GM21447 (cell line): ENCODE measurements around the gene AKAP10.
"Not testable (repeated sequence)": the region's sequence is repeated elsewhere in the genome, so short reads cannot be mapped to it uniquely, and the experiment has no call there.

ENCODE experiments used
- ATAC-seq: cut with Tn5 transposase; IDR thresholded peaks from one replicate; pipeline ENCODE4 v1.9.1; 2021; ENCODE audit not compliant: unreplicated experiment

Gene AKAP10

GRCh38 chr17:19933628-19934027 is 44.0 kb downstream of the AKAP10 start:
- ATAC-seq, result no peak

DNA sequence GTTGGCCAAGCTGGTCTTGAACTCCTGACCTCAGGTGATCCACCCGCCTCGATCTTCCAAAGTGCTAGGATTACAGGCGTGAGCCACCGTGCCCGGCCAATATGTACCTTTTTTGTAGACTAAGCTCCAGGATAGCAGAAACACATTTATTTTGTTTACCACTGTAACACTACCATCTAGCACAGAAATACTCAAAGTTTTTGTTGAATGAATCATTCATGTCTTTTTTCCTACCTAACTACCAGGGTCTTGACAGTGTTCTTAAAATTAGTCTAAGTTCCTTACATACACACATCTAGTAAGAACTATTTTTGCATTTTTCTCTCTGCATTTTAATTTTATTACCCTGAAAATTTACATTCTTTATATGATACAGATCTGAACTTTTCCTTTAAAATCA is 44.4 kb downstream of the AKAP10 start:
- ATAC-seq, result no peak

DNA sequence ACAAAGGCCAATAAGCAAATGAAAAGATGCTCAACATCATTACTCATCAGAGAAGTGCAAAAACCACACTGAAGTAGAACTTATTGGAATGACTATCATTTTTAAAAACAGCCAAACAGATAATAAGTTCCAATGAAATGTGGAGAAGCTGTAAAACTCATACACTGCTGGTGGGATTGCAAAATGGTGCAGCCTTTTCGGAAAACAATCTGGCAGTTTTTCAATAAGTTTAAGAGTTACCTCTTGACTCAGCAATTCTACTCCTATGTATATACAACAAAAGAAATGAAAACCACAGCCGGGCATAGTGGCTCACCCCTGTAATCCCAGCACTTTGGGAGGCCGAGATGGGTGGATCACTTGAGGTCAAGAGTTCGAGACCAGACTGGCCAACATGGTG is 49.3 kb downstream of the AKAP10 start:
- no peak for ATAC-seq

GRCh38 chr17:19915245-19915978 is 62.2 kb downstream of the AKAP10 start:
- ATAC-seq, result no peak

DNA sequence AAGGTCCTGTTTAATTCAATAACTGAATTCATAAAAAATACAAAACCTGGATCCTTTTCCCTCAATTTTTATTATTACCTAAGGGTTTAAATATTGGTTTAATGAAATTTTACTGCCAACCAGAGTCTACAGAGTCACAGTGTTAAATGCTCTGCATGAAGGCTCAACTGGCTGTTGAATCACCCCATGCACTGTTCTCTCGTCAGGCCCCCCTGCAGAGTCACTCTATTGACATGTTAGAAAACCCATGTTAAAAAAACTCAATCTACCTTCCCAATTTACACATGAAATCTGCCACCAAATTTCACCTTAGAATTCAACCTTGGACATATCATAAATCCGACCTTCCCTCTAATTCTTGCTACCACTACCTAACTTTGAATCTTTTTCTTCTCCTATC is 66.6 kb downstream of the AKAP10 start:
- no peak for ATAC-seq

DNA sequence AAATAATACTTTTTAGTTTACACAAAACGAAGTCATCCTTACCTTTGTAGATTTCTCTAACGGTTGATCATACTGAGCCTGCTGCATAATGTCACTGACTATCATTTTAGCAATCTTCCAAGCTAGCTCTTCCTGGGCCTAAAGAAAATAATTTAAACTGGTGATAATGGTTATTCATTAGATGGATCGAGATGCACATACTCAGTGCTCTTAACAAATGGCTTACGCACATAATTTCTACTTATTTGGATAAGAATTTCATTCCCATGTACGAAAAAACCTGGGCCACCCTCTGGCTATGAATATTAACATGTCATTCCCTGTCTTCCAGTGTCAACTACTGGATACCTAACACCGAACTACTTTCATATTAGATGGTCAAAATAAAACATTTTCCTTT is 68.5 kb downstream of the AKAP10 start:
- ATAC-seq, result no peak

GRCh38 chr17:19905502-19905901 is 72.1 kb downstream of the AKAP10 start:
- ATAC-seq, result no peak

DNA sequence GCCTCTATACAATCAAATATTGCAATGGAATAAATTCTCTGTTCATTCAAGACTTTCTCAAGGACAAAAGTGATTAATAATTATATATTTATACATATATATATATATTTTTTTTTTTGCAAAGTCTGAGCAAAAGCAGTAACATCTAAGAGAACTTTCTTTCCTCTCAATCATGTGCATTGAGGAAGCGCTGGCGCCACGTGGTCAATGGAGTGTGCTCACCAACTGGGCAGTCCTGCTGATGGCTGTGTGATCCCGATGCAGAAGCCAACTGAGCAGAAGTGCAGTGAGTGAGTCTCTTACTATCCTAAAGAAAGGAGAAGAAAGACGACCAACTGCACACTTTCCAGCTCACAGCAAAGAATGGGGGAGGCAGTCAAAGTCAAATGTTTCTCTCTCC is 72.7 kb downstream of the AKAP10 start:
- no peak for ATAC-seq

DNA sequence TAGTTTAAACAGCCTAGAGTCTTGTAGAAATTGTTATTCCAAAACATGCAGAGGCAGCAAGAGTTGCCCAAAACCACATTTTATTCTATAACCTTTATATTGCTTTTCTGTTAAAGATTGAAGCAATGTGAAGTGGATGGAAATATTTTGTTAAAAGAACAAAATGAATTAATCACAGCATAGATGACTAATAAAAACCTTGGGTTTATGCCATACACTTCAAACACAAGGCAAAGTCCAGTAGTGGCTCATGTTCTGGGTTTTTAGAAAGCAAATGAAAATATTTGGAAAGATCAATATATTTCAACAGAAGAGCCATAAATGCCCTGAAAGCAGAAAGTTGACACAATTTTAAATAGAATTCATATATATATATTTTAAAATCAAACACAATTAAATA is 73.2 kb downstream of the AKAP10 start:
- no peak for ATAC-seq

DNA sequence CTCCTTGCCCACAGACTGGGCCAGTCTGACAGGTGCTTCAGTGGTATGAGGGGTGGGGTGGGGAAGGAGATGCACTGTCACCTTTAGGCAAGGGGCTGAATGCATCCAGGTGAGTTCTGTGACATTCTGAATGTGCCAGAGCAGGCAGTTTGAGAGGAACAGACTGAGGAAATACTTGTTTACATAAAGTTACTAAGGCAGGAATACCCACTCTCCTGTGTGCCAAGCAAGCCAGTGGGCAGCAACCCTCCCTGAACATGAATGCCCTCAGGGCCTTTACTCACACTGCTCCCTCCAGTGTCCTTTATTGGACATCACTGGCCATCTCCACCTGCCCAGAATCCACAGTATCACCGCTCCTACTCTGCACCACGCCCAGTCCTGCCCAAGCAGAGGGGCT is 76.8 kb downstream of the AKAP10 start:
- ATAC-seq, result no peak

- no peak for ATAC-seq
Observed at GRCh38 chr17:19897903-19898302, 79.7 kb downstream of the AKAP10 start.

DNA sequence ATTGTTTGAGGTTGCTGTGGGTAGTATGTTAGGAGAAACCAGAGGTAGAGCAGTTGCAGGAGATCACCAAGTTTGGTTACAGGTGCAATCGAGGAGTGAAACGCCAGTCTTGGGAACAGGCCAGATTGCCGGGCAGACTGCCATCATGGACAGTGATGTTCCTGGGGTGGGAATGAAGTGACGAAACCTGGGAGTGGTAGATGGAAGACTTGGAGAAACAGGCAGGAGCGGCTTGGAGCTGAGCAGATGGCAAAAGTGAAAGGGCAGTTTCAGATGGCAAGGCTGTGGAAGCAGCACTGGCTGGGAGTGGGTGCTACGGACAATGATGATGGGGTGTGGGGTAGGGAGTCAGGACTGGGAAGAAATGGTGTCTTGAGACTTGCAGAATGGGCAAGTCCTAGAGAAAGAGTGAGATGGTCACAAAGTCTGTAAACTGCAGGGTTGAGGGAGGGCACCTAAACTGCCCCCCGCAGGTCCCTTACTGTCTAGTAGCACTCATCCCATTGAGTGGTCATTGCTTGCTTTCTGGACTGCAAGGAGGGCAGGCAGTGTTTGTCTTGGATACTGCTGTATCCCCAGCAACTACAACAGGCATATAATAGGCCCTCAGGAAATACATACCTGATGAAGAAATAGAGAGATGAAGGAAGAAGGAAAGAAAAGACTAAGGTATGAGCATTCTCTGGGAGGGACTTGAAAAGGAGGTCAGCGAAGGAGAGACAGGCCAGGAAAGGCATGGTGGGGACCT is 80.4 kb downstream of the AKAP10 start:
- no peak for ATAC-seq

GRCh38 chr17:19896679-19897078 is 80.9 kb downstream of the AKAP10 start:
- no peak for ATAC-seq

GRCh38 chr17:19890554-19890953 is 87.1 kb downstream of the AKAP10 start:
- ATAC-seq, result not testable (repeated sequence)

- not testable (repeated sequence) for ATAC-seq
Observed at GRCh38 chr17:19890001-19890400, 87.6 kb downstream of the AKAP10 start.

GRCh38 chr17:19886116-19886515 is 91.5 kb downstream of the AKAP10 start:
- ATAC-seq, result no peak

DNA sequence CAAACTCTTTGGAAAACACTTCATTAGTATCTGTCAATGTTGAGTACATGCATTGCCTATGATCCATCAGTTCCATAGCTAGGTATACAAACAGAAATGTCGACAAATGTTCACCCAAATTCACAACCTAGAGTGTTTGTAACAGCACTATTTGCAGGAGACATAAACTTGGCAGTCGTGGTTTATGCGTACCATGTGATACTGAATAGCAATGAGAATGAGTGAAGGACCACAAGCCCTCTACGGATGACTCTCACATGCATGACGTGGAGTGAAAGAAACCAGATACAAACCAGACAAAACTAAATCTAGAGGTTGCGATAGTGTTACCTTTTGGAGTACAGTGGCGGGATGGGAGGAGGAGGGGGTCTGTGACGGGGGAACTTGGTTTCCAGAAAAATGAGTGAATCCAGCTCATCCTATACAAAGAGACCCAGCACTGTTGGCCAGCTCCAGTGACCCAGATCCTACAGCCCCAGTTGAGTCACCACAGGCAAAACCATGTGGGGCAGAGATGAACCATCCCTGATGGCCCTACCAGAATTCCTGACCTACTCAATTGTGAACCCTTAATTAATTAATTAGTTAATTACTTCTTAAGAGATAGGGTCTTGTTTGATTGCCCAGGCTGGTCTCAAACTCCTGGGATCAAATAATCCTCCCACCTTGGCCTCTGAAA is 94.0 kb downstream of the AKAP10 start:
- ATAC-seq, result no peak

GRCh38 chr17:19880393-19880792 is 97.2 kb downstream of the AKAP10 start:
- no peak for ATAC-seq

DNA sequence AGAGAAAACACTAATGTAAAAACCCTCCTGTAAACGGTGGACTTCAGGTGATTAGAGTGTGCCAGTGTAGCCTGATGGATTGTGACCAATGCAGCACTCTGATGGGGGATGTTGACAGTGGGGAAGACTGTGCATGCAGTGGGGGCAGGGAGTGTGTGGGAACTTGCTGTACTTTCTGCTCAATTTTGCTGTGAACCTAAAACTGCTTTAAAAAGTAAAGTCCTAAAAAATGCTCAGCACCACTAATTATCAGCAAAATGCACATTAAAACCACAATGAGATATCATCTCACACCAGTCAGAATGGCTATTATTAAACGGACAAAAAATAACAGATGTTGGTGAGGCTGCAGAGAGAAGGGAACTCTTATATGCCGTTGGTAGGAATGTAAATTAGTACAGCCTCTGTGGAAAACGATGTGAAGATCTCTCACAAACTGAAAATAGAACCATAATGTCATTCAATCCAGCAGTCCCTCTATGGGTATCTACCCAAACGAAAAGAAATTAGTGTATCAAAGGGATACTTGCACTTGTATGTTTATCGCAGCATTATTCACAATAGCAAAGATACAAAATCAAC is 100.2 kb downstream of the AKAP10 start:
- no peak for ATAC-seq

GRCh38 chr17:19876529-19877161 is 101.0 kb downstream of the AKAP10 start:
- no peak for ATAC-seq

GRCh38 chr17:19874256-19874655 is 103.4 kb downstream of the AKAP10 start:
- ATAC-seq, result no peak
